GM23338 (cell line): ENCODE data around the gene CEACAM19. TPM values are rescaled to one million over a fixed set of nuclear protein-coding genes. Genes with fewer than 3 reads are reported as not detected.

Experiments used
- ATAC-seq: fragments of 200-7000 bp; cut with Tn5 transposase; 3 replicates; pipeline ENCODE4 v1.9.1; 2020
- DNase-seq: peaks from one replicate; pipeline ENCODE4 v3.0.0-alpha.2; 2015; ENCODE audit warnings: low spot score
- H2AFZ ChIP-seq: fragments of 200-600 bp; sonication (generic); 2 replicates; pipeline ENCODE4 v1.8.0; 2016; ENCODE audit warnings: antibody characterized with exemption, mild to moderate bottlenecking, moderate library complexity
- H3F3A ChIP-seq: fragments of 200-600 bp; sonication (generic); replicated peaks from 2 replicates; pipeline ENCODE4 v1.8.0; 2017; ENCODE audit warnings: antibody characterized with exemption, mixed run types, low read depth
- H3K27ac ChIP-seq: fragments of 200-600 bp; sonication (generic); 2 replicates; pipeline ENCODE4 v1.6.1; 2016; ENCODE audit warnings: low read depth
- H3K27me3 ChIP-seq: fragments of 200-600 bp; sonication (generic); 2 replicates; pipeline ENCODE4 v1.8.0; 2016; ENCODE audit warnings: mild to moderate bottlenecking, mixed run types, moderate library complexity; ENCODE audit not compliant: insufficient read depth
- H3K36me3 ChIP-seq: fragments of 200-600 bp; sonication (generic); 2 replicates; pipeline ENCODE4 v1.8.0; 2016; ENCODE audit warnings: mild to moderate bottlenecking; ENCODE audit not compliant: insufficient read depth
- H3K4me1 ChIP-seq: fragments of 200-600 bp; sonication (generic); 2 replicates; pipeline ENCODE4 v1.8.0; 2016; ENCODE audit warnings: mild to moderate bottlenecking, moderate library complexity; ENCODE audit not compliant: insufficient read depth
- H3K4me2 ChIP-seq: fragments of 200-600 bp; sonication (generic); 2 replicates; pipeline ENCODE4 v1.7.1; 2017; ENCODE audit warnings: mixed run types
- H3K4me3 ChIP-seq: fragments of 200-600 bp; sonication (generic); 2 replicates; pipeline ENCODE4 v1.6.1; 2016; ENCODE audit warnings: mixed run types
- H3K79me2 ChIP-seq: fragments of 200-600 bp; sonication (generic); replicated peaks from 2 replicates; pipeline ENCODE4 v1.8.0; 2017; ENCODE audit warnings: mild to moderate bottlenecking; ENCODE audit not compliant: insufficient read depth
- H3K9me2 ChIP-seq: fragments of 200-600 bp; sonication (generic); 2 replicates; pipeline ENCODE4 v1.8.0; 2017; ENCODE audit not compliant: insufficient read depth
- H4K20me1 ChIP-seq: fragments of 200-600 bp; sonication (generic); replicated peaks from 2 replicates; pipeline ENCODE4 v1.8.0; 2017; ENCODE audit warnings: mild to moderate bottlenecking; ENCODE audit not compliant: insufficient read depth
- H3K27ac Mint-ChIP-seq: 2 replicates; pipeline ENCODE4 v1.8.0; 2020; ENCODE audit warnings: inconsistent platforms, mild to moderate bottlenecking, moderate library complexity, mixed read lengths
- H3K27me3 Mint-ChIP-seq: 3 replicates; pipeline ENCODE4 v1.8.0; 2022; ENCODE audit warnings: low read depth, mild to moderate bottlenecking, moderate library complexity, mixed read lengths, inconsistent platforms; ENCODE audit not compliant: insufficient read depth, poor library complexity
- H3K36me3 Mint-ChIP-seq: 3 replicates; pipeline ENCODE4 v1.8.0; 2021; ENCODE audit warnings: low read depth, mild to moderate bottlenecking, inconsistent platforms, moderate library complexity, mixed read lengths
- H3K4me1 Mint-ChIP-seq: 3 replicates; pipeline ENCODE4 v1.8.0; 2020; ENCODE audit warnings: mild to moderate bottlenecking, inconsistent platforms, mixed read lengths
- H3K4me3 Mint-ChIP-seq: 3 replicates; pipeline ENCODE4 v1.8.0; 2021; ENCODE audit warnings: moderate library complexity, mild to moderate bottlenecking, inconsistent platforms, mixed read lengths
- H3K9me3 Mint-ChIP-seq: 3 replicates; pipeline ENCODE4 v1.8.0; 2020; ENCODE audit warnings: moderate library complexity, mild to moderate bottlenecking, inconsistent platforms, mixed read lengths
- CREB1 ChIP-seq: fragments of 250-450 bp; sonication (Bioruptor Pico); IDR thresholded peaks from 2 replicates; pipeline ENCODE4 v1.5.0; 2020; ENCODE audit warnings: low read depth, mild to moderate bottlenecking, moderate library complexity
- CTCF ChIP-seq, 2 experiments: fragments of 200-600 bp in 1 of 2; sonication (generic) in 1 of 2; conservative IDR thresholded peaks; 2 replicates each; pipeline versions ENCODE4 v1.5.1 to v1.6.1; 2016 to 2017; ENCODE audit warnings: antibody characterized with exemption in 2 of 2, low read depth in 2 of 2, mild to moderate bottlenecking in 2 of 2, moderate library complexity in 1 of 2
- ETS1 ChIP-seq: IDR thresholded peaks from 2 replicates; pipeline ENCODE4 v1.6.1; 2016; ENCODE audit warnings: antibody characterized with exemption
- EZH2 ChIP-seq: fragments of 200-600 bp; sonication (generic); IDR thresholded peaks from one replicate; pipeline ENCODE4 v1.8.0; 2017; ENCODE audit warnings: antibody characterized with exemption, mild to moderate bottlenecking, low read depth; ENCODE audit not compliant: unreplicated experiment
- EZH2phosphoT487 ChIP-seq: fragments of 200-600 bp; sonication (generic); IDR thresholded peaks from one replicate; pipeline ENCODE4 v1.8.1; 2018; ENCODE audit warnings: antibody characterized with exemption; ENCODE audit not compliant: unreplicated experiment
- JUNB ChIP-seq: IDR thresholded peaks from one replicate; pipeline ENCODE4 v1.6.1; 2016; ENCODE audit warnings: antibody characterized with exemption; ENCODE audit not compliant: unreplicated experiment
- NANOG ChIP-seq: IDR thresholded peaks from 2 replicates; pipeline ENCODE4 v1.6.1; 2016; ENCODE audit warnings: antibody characterized with exemption, borderline replicate concordance
- ZNF114 ChIP-seq: fragments of 250-450 bp; sonication (Bioruptor Pico); IDR thresholded peaks from 2 replicates; pipeline ENCODE4 v1.5.0; 2020; ENCODE audit warnings: mild to moderate bottlenecking, moderate library complexity
- ZNF331 ChIP-seq: fragments of 250-450 bp; sonication (Bioruptor Pico); IDR thresholded peaks from 2 replicates; pipeline ENCODE4 v1.5.0; 2020; ENCODE audit warnings: low read depth, mild to moderate bottlenecking, moderate library complexity
- ZNF462 ChIP-seq: fragments of 250-450 bp; sonication (Bioruptor Pico); IDR thresholded peaks from 2 replicates; pipeline ENCODE4 v1.5.0; 2020; ENCODE audit warnings: mild to moderate bottlenecking, moderate library complexity
- polyA plus RNA-seq: library from polyadenylated mRNA; unstranded; fragments of >200 nt; fragmentation: Nextera tagmentation; extraction: Ambion mirVana; gene quantifications from 2 replicates; pipeline ENCODE4 v1.2.1, GENCODE V29; 2016
- total RNA-seq: library from RNA; depleted of rRNA; stranded (reverse); fragments of >200 nt; shearing (Covaris generic); gene quantifications from 2 replicates; pipeline ENCODE4 v1.2.3, GENCODE V29; 2014

Gene CEACAM19
- total and polyA plus RNA-seq, 2 experiments from 2014 or later = 0.38 to 0.76 TPM

DNA sequence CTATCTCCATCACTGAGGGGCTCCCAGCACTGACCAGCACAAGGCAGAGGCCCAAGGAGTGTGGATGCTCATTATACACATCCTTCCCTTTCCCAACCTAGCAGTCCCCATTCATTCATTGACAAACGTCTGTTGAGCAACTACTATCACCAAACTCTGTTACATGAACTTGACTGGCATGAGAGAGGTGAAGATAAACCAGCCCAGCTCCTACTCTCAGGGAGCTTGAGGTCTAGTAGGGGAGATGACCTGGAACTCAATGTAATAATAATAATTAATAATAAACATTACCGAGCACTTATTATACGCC lies 18.8 kb downstream of the CEACAM19 start (continued):
- no peak for TF ChIP-seq ZNF462 (CRISPR knock-in tag)
- TF ChIP-seq ZNF331 (CRISPR knock-in tag) = no peak
- no peak for TF ChIP-seq ETS1
- TF ChIP-seq CREB1 (CRISPR knock-in tag) = no peak
- no peak for TF ChIP-seq EZH2
- no peak for TF ChIP-seq EZH2phosphoT487

- Histone ChIP-seq H3K27ac (no peak overlapping the region), H3K4me2 (no peak overlapping the region), H3F3A (no peaks in the 10 kb centered on the region), H3K79me2 (no peaks in the 10 kb centered on the region), H3K4me3 (no peak overlapping the region), H3K36me3 (no peaks in the 10 kb centered on the region), H3K4me1 (peaks cover 6% of the 10 kb centered on the region; the same call in 1 of the 2 replicates), H4K20me1 (no peaks in the 10 kb centered on the region), H2AFZ (peak overlapping the region; percentile 76; the same call in 1 of the 2 replicates), H3K9me2 (no peaks in the 10 kb centered on the region), H3K27me3 (no peaks in the 10 kb centered on the region)
- ATAC-seq (no peak), DNase-seq (no peak)
- Mint-ChIP-seq H3K9me3 (no peaks in the 10 kb centered on the region; the same call in 2 of the 3 replicates), H3K27ac (no peak overlapping the region), H3K4me1 (peaks cover 26% of the 10 kb centered on the region; the same call in 2 of the 3 replicates), H3K27me3 (peaks cover 16% of the 10 kb centered on the region), H3K4me3 (no peak overlapping the region), H3K36me3 (no peaks in the 10 kb centered on the region)
- no peak for TF ChIP-seq ETS1
- TF ChIP-seq CTCF (conservative IDR thresholded peaks at IDR 0.05; ENCODE audit: low read depth in 2 of 2) = no peak
- TF ChIP-seq NANOG = no peak
- no peak for TF ChIP-seq JUNB
- TF ChIP-seq CREB1 (CRISPR knock-in tag) = no peak
- no peak for TF ChIP-seq EZH2phosphoT487
- no peak for TF ChIP-seq ZNF114 (CRISPR knock-in tag)
These were observed 21.1 kb downstream of the CEACAM19 start for GRCh38 chr19:44692379-44692721.
